WERI-Rb-1 (cell line): ENCODE data around the gene LCK.

ENCODE experiments used
- DNase-seq: peaks from one replicate; pipeline ENCODE4 v3.0.0-alpha.2; 2020
- H3K27ac ChIP-seq: fragments of 250-450 bp; sonication (Bioruptor Pico); 2 replicates; pipeline ENCODE4 v1.5.1; 2020; ENCODE audit warnings: mild to moderate bottlenecking, moderate library complexity
- H3K27me3 ChIP-seq: fragments of 250-450 bp; sonication (Bioruptor Pico); 2 replicates; pipeline ENCODE4 v1.5.1; 2021; ENCODE audit warnings: mild to moderate bottlenecking, low read depth, moderate library complexity; ENCODE audit not compliant: insufficient read depth, severe bottlenecking
- H3K36me3 ChIP-seq: fragments of 250-450 bp; sonication (Bioruptor Pico); 2 replicates; pipeline ENCODE4 v1.5.1; 2020; ENCODE audit warnings: mild to moderate bottlenecking, moderate library complexity
- H3K4me3 ChIP-seq: 2 replicates; pipeline ENCODE4 v1.5.1; 2011; ENCODE audit warnings: low read depth, mild to moderate bottlenecking, control low read depth, low read length
- H3K9me3 ChIP-seq: fragments of 250-450 bp; sonication (Bioruptor Pico); 2 replicates; pipeline ENCODE4 v1.5.1; 2021; ENCODE audit warnings: mild to moderate bottlenecking, moderate library complexity; ENCODE audit not compliant: severe bottlenecking
- CTCF ChIP-seq: IDR thresholded peaks from 2 replicates; pipeline ENCODE4 v1.5.1; 2011; ENCODE audit warnings: low read depth, mild to moderate bottlenecking, control low read depth, inconsistent platforms, low read length

LCK gene

DNA sequence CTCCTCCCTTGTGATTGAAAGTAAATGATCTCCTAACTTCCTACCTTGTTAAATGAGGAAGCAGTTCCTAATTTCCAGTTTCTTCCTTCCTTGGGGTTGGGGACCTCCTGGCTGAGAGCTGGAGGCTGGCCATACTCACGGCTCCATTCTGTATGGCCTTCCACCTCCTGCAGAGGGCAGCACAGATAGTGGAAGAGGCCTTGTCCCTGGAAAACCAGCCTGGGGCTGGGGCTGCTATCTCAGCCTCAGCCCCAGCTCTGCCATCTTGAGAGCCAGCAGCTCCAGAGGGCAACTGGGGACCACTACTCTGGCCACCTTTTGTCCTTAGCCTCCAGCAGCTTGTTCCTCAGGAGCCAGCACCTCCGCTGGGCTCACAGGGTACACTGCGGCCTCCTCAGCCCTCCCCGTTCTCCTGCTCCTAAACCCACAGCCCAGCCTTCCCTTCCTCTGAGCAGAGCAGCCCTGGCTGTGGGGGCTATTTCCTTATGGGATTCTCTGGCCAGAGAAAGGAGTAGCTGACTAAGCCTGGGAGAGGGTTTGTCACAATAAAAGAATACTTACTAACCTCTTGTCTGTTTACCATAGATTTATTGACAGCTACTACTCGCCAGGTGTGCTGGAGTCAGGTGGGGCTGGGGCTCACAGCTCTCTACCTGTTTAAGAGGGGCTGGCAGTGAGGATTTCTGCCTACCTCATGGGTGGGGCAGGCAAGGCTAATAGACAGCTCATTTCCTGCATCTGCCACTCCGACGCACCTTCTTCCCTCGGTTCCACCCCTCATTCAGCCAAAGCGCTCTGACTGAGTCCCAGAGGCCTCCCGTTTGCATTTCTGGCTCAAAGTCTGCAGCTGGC is 35.2 kb upstream of the LCK start:
- Histone ChIP-seq H3K4me3 (no peak overlapping the region), H3K27me3 (no peaks in the 10 kb centered on the region), H3K9me3 (no peaks in the 10 kb centered on the region), H3K36me3 (peaks cover 10% of the 10 kb centered on the region), H3K27ac (no peak overlapping the region)
- peak; percentile 78 for DNase-seq
- peak; percentile 85 for TF ChIP-seq CTCF

- TF ChIP-seq CTCF: no peak
- peaks cover 10% of the 10 kb centered on the region for H3K36me3 ChIP-seq
- no peak for DNase-seq
- H3K27ac ChIP-seq: no peak overlapping the region
- H3K27me3 ChIP-seq: no peaks in the 10 kb centered on the region
- no peaks in the 10 kb centered on the region for H3K9me3 ChIP-seq
- no peak overlapping the region for H3K4me3 ChIP-seq
Observed at GRCh38 chr1:32216566-32216965, 34.5 kb upstream of the LCK start.

DNA sequence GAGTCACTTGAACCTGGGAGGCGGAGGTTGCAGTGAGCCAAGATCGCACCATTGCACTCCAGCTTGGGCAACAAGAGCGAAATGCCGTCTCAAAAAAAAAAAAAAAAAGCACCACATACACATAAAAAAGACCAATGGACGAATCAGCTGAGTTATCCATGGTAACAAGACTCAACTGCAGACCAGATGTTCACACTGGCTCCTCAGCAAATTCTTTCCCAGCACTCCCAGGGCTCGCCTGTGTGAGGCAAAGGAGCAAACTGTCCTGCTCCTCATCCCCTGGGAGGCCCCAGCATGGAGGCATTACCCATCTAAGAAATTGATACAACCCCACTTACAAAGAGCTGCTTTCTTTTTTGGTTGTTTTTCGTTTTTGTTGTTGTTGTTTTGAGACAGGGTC is 32.0 kb upstream of the LCK start:
- TF ChIP-seq CTCF: no peak
- DNase-seq: no peak
- no peak overlapping the region for H3K27ac ChIP-seq
- no peak overlapping the region for H3K4me3 ChIP-seq
- no peaks in the 10 kb centered on the region for H3K27me3 ChIP-seq
- peaks cover 19% of the 10 kb centered on the region for H3K36me3 ChIP-seq
- no peaks in the 10 kb centered on the region for H3K9me3 ChIP-seq

DNA sequence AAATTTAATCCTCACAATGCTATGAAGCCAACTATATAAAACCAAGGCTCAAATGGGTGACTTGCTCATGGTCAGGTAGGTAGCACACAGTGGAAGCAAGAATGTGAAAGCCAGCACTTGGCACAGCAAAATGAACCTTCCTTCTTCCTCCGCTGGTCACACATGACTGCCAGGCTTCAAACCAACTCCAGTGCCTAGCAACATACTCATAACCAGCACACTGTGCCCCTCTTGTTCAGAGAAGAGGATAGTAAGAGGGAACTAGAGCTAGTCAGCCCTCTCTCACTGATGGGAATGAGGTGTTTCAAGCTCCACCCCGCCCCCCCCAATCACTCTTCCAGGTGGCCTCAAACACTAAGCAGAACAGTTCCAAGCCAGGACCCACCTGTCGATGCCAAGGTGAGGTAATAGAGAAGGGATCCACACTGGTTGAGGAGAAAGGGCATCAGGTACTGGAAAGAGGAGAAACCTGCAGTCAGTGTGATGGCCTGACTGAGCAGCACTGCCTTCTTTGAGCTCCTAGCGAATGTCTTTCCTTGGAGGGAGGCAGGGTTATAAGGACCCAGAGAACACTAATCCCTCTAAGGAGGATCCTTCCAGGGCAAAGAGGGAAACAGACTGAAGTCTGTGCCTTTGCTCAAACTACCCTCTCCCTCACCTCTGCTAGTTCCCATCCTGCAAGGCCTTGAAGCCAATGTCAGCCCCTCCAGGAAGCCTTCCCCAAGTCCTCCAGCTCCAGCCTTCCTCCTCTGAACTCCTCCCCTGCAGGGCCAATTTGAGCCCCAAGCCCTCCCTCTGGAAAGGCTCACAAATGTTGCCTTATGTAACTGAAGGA is 30.1 kb upstream of the LCK start:
- no peaks in the 10 kb centered on the region for H3K27me3 ChIP-seq
- DNase-seq: no peak
- peaks cover 33% of the 10 kb centered on the region for H3K36me3 ChIP-seq
- 0 out of 2 replicates have a peak overlapping the region, but pooled peaks have one; percentile 16 for H3K27ac ChIP-seq
- H3K9me3 ChIP-seq: no peaks in the 10 kb centered on the region
- TF ChIP-seq CTCF: no peak
- H3K4me3 ChIP-seq: peak overlapping the region; percentile 93

DNA sequence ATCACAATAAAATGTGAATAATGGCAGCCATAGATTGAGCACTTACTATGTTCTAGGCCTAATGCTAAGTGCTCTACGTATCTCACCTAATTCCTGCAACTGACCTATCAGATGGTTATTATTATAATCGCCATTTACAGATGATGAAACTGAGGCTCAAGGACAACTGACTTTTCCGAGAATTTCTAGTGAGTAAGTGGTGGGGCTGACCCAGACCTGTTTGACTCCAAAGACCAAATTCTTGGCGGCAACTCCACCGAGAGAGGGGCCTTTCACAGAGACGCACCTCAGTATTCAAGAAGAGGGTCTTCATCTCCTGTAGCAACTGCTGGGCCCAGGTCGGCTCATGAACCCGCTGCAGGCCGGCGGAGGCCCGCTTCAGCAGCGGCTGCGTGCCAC is 29.5 kb upstream of the LCK start:
- TF ChIP-seq CTCF: no peak
- Histone ChIP-seq H3K9me3 (no peaks in the 10 kb centered on the region), H3K27ac (0 out of 2 replicates have a peak overlapping the region, but pooled peaks have one; percentile 16), H3K36me3 (peaks cover 31% of the 10 kb centered on the region), H3K27me3 (no peaks in the 10 kb centered on the region), H3K4me3 (peak overlapping the region; percentile 93)
- no peak for DNase-seq
